RKO (cell line): ENCODE data around the gene ZNF697.
"Not testable (repeated sequence)": the region's sequence is repeated elsewhere in the genome, so short reads cannot be mapped to it uniquely, and the experiment has no call there.

Experiments
- DNase-seq: peaks from one replicate; pipeline ENCODE4 v3.0.0-alpha.2; 2016; ENCODE audit warnings: low spot score

ZNF697 gene

GRCh38 chr1:119631433-119632102 lies 16.5 kb downstream of the ZNF697 start:
- DNase-seq: no peak

GRCh38 chr1:119631086-119631432 lies 17.0 kb downstream of the ZNF697 start:
- no peak for DNase-seq

GRCh38 chr1:119626841-119627240 lies 21.2 kb downstream of the ZNF697 start:
- DNase-seq: no peak

- DNase-seq: no peak
Observed at GRCh38 chr1:119626011-119626545, 22.0 kb downstream of the ZNF697 start.

GRCh38 chr1:119623678-119624077 lies 24.4 kb downstream of the ZNF697 start:
- no peak for DNase-seq

- DNase-seq: no peak
Observed at GRCh38 chr1:119623193-119623515, 24.9 kb downstream of the ZNF697 start.

- no peak for DNase-seq
Observed at GRCh38 chr1:119622311-119623192, 25.5 kb downstream of the ZNF697 start.

GRCh38 chr1:119621705-119622104 lies 26.4 kb downstream of the ZNF697 start:
- no peak for DNase-seq

- DNase-seq: no peak
Observed at GRCh38 chr1:119617751-119618691, 30.0 kb downstream of the ZNF697 start.

GRCh38 chr1:119616748-119617147 lies 31.3 kb downstream of the ZNF697 start:
- not testable (repeated sequence) for DNase-seq

GRCh38 chr1:119615100-119615499 lies 33.0 kb downstream of the ZNF697 start:
- not testable (repeated sequence) for DNase-seq

- peak; percentile 84 for DNase-seq
Observed at GRCh38 chr1:119613769-119614720, 34.0 kb downstream of the ZNF697 start.

- DNase-seq: peak; percentile 33
Observed at GRCh38 chr1:119611701-119612113, 36.4 kb downstream of the ZNF697 start.

- not testable (repeated sequence) for DNase-seq
Observed at GRCh38 chr1:119608816-119609215, 39.2 kb downstream of the ZNF697 start.

GRCh38 chr1:119607087-119607807 lies 40.8 kb downstream of the ZNF697 start:
- DNase-seq: not testable (repeated sequence)

- DNase-seq: no peak
Observed at GRCh38 chr1:119606394-119606793, 41.7 kb downstream of the ZNF697 start.

- no peak for DNase-seq
Observed at GRCh38 chr1:119605686-119606085, 42.4 kb downstream of the ZNF697 start.

- DNase-seq: not testable (repeated sequence)
Observed at GRCh38 chr1:119605080-119605479, 43.0 kb downstream of the ZNF697 start.

GRCh38 chr1:119603695-119604094 lies 44.4 kb downstream of the ZNF697 start:
- DNase-seq: no peak

- DNase-seq: not testable (repeated sequence)
Observed at GRCh38 chr1:119603241-119603640, 44.8 kb downstream of the ZNF697 start.
